A673 (cell line): ENCODE measurements around the gene ATP6V0E1.

ENCODE experiments used
- EZH2 ChIP-seq: fragments of 200-600 bp; sonication (generic); IDR thresholded peaks from 2 replicates; pipeline ENCODE4 v1.6.1; 2017; ENCODE audit warnings: borderline replicate concordance, low read depth, mild to moderate bottlenecking, mixed read lengths, antibody characterized with exemption, low read length; ENCODE audit not compliant: poor library complexity, severe bottlenecking
- TF ChIP-seq, protein P1 (sequence below): fragments of 300-800, 200-600 bp; sonication (generic); conservative IDR thresholded peaks from 2 replicates; pipeline ENCODE4 v1.5.1; 2017; ENCODE audit warnings: low read depth, mild to moderate bottlenecking, antibody characterized with exemption, low read length, moderate library complexity, mixed read lengths

GRCh38 chr5:172990776-172991175 is 7.2 kb downstream of the ATP6V0E1 start:
- TF ChIP-seq, protein P1, sequence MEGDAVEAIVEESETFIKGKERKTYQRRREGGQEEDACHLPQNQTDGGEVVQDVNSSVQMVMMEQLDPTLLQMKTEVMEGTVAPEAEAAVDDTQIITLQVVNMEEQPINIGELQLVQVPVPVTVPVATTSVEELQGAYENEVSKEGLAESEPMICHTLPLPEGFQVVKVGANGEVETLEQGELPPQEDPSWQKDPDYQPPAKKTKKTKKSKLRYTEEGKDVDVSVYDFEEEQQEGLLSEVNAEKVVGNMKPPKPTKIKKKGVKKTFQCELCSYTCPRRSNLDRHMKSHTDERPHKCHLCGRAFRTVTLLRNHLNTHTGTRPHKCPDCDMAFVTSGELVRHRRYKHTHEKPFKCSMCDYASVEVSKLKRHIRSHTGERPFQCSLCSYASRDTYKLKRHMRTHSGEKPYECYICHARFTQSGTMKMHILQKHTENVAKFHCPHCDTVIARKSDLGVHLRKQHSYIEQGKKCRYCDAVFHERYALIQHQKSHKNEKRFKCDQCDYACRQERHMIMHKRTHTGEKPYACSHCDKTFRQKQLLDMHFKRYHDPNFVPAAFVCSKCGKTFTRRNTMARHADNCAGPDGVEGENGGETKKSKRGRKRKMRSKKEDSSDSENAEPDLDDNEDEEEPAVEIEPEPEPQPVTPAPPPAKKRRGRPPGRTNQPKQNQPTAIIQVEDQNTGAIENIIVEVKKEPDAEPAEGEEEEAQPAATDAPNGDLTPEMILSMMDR, result no peak
- no peak for TF ChIP-seq EZH2
